A204.1 (cell line): ENCODE results near the gene ATXN10.
"Not testable (repeated sequence)": the region's sequence is repeated elsewhere in the genome, so short reads cannot be mapped to it uniquely, and the experiment has no call there.

ENCODE experiments used
- FAIRE-seq: peaks from 2 replicates; lab custom pipeline; 2012; peaks lifted over from hg19 to GRCh38; lab: Jason Lieb, UNC

The ATXN10 gene

DNA sequence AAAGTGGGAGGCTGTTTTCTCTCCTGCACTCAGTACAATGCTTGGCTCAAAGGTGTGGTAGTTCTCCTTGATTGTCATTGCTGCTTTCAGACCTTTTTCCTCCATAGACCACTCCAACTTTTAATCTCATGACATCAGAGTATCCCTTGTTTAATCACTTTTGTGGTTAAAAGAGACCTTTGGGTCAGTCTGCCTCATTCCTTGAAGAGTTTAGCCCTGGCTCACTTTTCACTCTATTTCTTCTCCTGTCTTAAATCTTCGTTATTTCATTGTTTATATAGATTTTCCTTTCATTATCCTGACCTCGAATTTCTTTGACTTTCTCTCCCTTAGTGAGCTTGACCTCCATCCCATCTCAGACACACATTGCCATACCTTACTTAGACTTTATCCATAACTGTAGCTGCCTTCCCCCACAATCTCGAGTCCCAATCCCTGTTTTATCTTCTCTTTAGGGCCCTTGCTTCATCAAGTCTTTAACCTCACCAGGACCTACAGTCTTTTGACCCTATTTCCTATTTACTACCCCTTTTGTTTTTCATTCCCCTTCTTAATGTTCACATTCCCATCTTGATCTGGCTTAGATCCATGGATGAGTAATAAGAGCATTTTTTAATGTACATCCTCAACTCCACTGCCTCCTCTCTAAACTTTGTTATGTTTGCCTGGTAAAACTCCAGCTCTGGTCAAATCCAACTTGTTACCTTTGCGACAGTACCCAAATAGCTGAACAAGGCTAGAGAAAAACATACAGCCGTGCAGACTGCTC is 9.5 kb downstream of the ATXN10 start:
- FAIRE-seq, result no peak

DNA sequence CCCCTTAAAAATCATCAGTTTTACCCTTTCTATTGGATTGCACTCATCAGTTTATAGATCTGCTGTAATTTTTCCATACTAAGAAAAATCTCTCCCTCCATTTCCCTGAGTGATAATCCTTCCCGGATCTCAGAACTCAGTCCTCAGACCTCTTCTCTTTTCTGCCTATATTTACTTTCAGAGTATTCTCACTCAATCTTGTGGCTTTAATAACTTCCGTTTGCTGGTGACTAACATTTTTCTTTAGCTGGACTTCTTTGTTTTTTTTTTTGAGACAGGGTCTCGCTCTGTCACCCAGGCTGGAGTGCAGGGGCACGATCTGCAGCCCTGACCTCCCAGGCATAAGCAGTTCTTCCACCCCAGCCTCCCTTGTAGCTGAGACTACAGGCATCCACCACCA is 10.4 kb downstream of the ATXN10 start:
- FAIRE-seq, result no peak

DNA sequence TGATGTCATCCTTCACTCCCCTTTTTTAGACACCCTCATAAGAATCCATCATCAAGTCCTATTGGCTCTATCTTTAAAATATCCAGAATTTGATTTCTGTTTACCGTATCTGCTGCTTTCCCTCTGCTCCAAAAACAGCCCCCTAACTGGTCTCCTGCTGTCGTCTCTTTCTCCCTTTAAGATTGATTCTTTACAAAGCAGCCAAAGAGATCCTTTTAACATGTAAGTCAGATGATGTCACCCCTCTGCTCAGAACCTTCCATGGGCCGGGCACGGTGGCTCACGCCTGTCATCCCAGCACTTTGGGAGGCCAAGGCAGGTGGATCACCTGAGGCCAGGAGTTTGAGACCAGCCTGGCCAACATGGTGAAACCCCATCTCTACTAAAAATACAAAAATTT is 11.1 kb downstream of the ATXN10 start:
- not testable (repeated sequence) for FAIRE-seq

DNA sequence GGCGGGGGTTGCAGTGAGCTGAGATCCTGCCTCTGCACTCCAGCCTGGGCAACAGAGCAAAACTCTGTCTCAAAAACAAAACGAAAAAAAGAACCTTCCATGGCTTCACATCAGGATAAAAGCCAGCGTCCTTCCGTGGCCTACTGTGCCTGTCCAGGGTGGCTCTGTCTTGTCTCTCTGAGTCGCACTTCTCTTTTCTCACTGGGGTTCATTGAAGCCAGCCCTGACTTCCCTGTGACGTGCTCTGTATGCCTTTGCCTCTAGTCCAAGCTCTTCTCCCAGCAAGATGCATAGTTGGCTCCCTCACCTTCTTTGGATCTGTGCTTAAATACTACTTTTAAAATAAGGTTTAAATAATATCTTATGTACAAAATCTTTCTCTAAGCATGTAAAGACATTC is 11.6 kb downstream of the ATXN10 start:
- FAIRE-seq, result no peak

DNA sequence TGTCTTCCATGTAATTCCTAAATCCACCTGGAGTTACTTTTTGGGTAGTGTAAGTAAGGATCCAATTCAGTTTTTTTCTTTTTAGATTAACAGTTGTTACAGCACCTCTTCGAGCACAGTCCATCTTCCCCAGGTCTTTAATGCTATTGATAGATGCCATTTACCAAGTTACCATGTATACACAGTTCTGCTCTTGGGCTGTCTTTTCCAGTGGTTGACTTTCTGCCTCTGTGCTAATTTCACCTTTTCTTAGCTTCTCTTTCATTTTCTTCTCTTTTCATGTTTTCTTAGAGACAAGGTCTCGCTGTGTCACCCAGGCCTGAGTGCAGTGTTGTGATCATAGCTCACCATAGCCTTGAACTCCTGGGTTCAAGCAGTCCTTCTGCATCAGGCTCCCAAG is 12.0 kb downstream of the ATXN10 start:
- no peak for FAIRE-seq

DNA sequence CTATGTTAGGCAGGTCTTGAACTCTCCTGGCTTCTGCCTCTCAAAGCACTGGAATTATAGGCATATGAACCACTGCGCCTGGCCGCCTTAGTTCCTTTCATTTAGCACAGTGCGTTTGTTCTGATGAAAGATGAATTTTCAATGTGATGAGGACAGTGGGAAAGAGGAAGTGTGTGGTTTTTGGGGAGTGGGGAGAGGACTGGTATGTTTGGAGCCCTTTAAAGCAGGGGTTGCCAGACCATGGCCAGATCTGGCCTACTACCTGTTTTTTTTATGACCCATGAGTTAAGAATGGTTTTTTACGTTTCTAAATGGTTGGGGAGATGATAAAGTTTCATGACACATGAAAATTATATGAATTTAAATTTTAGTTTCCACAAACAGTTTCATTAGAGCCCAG is 12.5 kb downstream of the ATXN10 start:
- no peak for FAIRE-seq

DNA sequence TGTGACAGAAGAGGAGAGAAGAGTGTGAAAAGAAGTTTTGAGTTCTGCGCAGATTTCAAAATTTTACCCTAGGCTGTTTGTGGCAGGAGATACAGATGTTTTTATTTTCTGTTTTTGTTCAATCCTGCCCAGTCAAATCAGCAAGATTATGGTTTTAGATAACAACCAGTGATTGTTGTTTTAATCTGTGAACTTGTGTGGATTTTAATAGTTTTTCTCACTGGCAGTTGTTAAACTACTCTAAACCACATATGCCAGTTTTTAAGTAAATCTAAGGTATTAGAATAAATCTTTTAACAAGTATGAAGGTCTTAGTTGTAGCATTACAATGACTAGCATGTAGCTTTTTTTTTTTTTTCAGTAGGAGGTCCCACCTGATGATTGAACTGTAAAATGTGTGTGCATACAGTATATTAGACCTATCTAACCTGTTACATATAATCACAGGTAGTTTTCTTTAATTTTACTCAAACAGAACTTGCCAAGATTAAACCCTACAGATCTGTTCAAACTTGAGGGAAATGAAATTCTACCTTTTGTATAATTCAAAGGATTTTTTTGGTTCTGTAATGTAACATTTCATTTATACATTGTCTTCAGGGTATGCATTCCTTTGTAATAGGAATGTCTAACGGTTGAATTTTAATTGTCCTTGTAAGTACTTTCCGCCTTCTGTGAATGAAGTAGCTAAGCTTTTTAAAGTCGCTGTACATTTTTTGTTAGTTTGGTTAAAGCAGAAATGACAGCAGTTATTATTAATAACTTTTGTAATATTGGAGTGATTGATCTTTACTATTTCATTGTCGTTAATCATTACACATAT is 13.3 kb downstream of the ATXN10 start:
- FAIRE-seq, result no peak

DNA sequence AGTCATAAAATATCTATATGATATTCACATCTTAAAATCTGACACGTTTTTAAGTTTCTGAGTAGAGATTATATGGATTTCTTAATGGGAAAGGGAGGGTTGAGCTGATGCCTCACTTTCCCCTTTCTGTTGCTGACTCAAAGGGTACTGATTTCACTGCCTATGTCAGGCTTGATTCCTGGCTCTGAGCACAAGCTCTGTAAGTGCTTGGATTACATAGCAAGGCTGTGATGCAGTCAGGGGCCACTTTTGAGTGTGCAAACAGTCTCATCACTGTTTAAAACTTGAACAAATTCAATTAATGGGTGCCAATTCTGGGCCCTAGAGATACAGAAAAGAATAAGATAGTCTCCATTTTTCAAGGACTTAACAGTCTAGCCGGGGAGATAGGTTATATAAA is 14.4 kb downstream of the ATXN10 start:
- no peak for FAIRE-seq

DNA sequence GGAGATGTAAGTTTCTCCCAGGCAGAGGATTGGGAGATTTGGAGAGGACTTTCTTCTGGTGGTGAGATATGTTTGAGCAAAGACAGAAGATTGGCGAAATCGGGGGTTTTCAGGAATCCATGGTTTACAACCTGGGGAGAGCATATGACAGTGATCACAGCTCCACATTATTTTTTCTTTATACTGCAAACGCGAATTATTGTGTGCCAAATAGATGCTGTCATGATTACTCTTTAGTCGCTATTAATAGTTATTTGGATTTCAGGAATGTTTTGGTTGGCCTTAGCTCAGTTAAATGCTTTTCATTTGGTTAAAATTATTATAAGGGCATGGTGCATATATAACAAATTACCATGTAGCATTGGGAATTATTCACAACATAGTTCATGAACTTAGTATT is 15.2 kb downstream of the ATXN10 start:
- FAIRE-seq, result no peak

DNA sequence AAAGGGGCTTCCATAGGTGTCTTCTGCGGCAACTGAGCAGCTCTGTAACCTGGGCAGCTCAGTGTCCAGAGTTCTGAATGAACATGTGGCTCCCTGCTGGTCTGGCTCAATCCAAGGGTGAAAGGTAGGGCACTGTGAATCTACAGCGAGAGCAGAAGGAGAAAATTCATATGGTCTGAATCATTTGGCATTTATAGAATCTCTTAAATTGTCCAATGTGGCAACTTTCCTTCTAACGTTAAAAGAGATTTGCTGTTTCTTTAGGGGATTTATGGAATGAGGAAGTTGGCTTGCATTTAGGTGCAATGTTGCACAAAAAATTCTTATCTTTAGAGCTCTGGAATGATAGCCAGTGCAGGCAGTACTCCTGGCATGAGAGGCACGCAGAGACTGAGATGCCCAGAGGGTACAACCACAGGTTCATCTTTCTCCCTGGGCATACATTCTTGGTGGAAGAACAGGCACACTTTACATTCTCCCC is 17.0 kb downstream of the ATXN10 start:
- no peak for FAIRE-seq

DNA sequence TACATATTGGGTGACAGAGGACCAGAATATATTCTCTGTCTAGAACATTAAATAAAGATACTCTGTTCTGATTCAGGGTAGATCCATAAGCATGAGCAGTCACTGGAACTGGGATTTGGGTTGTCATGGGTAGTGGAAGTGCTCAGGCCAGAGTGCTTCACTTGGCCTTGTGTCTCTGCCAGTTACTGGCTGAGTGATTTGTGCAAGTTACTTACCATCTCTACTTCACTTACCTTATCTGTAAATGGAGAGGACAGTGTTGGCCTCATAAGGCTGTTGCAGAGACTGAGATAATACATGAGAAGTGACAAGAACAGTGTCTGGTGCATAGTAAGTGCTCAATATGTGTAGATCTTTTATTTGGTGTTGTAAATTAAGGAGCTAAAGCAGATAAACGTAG is 17.6 kb downstream of the ATXN10 start:
- FAIRE-seq, result no peak

DNA sequence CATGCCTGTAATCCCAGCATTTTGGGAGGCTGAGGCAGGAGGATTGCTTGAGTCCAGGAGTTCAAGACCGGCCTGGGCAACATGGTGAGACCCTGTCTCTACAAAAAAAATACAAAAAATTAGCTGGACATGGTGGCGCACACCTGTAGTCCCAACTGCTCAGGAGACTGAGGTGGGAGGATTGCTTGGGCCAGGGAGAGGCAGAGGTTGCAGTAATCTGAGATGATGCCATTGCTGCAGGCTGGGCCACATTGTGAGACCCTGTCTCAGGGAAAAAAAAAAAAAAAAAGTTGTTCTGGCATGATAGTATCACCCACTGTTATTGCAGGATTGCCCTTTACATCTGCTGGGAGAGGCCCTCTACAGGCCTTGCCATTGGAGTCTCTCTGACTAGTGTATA is 18.4 kb downstream of the ATXN10 start:
- no peak for FAIRE-seq

DNA sequence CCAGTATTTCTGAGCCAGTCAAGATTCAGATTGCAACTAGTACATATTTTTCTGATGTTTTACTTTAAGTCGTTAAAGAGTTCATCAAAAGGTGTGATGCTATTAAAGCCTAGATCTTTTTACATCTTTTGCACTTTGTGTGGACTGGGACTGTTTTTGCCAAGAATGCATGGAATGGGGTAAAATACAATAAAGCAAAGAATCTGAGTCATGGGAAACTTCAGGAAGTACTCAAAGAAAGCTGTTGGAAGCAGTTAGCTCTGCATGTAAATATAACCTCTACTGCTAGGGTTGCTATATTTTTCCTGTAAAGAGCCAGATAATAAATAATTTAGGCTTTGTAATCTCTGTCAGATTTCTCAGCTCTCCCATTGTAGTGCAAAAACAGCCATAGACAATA is 20.9 kb downstream of the ATXN10 start:
- no peak for FAIRE-seq

DNA sequence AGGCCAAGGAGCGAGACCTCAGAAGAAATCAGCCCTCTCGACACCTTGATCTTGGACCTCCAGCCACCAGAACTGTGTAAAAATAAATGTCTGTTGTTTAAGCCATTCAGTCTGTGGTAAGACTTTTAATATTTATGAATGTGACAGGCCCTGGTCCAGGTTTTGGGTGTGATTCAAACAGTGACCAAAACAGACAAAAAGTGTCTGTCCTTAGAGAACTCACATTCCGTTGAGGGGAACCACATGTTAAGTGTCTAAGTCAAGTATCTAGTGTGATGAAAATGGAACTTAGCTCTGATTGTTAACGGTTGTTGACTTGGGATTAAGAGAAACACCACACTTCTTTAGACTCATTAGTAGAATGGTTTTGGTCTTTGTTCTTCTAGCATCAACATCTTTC is 22.2 kb downstream of the ATXN10 start:
- no peak for FAIRE-seq

DNA sequence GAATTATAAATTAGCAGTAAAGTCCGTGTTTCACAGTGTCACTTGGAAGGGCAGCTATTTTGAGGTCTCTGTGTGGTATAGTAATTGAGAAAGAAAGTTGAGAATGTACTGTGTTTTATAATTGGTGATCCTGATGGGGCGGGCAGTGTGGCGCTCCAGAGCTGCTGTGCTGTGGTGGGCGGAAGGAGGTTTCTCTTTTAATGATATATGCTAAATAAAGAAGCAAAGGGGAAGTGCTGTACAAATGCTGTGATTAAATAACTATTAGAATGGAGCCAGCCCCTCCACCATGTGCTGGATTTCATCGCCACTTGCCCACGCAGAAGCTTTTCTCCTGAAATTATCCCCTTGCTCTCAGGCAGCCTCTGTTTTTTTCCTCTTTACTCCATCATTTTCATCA is 24.6 kb downstream of the ATXN10 start:
- no peak for FAIRE-seq

DNA sequence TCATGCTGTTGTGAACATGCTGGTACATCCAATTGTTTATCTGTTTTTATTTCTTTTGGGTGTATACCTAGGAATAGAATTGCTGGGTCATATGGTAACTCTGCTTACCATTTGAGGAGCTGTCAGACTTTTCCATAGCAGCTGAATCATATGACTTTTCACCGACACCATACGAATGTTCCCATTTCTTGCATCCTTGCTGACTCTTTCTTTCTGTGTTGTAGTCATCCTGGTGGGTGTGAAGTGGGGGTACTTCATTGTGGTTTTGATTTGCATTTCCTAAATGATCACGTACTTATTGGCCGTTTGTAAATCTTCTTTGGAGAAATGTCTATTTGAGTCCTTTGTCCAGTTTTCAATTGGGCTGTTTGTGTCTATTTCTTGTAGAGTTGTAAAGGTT is 26.5 kb downstream of the ATXN10 start:
- no peak for FAIRE-seq

DNA sequence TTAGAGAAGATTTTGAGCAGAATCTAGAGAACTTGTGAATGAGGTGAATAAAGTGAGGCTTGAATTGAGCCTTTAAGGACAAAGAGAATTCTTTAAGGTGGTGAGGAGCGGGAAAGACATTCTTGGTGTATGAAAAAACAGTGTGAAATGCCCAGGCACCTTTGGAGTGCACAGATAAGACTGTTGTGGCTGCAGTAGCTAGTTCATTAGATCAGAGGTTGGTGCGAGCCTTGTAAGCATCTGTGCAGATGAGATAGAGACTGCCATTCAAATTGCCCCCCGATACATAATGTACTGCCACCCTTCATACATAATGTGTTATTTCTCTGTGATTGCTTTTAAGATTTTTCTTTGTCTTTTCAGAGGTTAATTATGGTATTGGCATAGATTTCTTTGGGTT is 31.3 kb downstream of the ATXN10 start:
- no peak for FAIRE-seq

DNA sequence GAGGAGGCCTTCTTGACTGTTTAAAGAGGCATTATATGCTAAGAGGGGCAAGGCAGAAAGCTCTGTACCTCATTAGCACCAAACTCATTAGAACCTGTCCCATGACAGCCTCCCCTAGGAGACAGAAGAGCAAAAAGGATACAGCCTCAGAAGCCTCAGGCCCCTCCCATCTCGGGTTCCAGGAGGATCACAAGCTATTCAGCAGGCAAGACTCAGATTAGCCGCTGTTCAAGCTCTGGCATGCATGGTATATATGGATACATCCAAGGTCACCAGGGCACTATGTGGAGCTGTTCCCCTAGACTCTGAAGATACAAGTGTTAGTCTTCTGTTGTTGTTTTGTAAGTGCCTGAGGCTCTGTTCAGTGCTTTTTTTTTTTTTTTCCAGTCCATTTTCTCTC is 32.1 kb downstream of the ATXN10 start:
- no peak for FAIRE-seq

DNA sequence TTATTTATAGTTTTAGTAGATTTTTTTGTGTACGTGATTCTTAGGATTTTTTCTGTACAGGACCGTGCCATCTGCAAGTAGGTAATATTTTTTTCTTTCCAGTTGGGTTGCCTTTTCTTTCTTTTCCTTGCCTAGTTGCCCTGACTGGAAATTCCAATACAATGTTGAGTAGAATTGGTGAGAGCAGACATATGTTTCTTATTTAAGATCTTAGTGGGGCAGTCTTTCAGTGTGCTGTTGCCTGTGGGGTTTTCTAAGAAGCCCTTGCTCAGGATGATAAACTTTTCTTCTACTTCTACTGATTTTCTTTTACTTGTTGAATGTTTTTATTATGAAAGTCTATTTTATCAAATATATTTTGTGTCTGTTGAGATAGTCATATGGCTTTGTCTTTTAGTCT is 33.0 kb downstream of the ATXN10 start:
- FAIRE-seq, result peak; percentile 41

DNA sequence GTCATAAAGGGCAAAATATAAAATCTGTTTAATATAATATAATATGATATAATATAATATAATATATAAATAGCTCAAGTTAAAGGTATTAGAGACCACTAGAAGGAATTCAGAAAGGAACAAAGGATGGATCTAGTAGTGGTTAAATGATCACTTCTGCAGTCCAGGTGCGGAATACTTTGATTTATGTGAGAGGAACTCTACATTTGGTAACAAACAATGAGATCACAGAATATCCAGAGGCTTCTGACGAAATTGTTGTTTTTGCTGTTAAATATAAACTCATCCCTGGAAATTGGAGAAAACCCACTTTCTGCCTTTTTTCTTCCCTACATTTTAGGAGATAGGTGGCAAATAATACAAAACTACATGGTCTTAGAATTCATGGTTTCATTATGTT is 36.0 kb downstream of the ATXN10 start:
- no peak for FAIRE-seq

DNA sequence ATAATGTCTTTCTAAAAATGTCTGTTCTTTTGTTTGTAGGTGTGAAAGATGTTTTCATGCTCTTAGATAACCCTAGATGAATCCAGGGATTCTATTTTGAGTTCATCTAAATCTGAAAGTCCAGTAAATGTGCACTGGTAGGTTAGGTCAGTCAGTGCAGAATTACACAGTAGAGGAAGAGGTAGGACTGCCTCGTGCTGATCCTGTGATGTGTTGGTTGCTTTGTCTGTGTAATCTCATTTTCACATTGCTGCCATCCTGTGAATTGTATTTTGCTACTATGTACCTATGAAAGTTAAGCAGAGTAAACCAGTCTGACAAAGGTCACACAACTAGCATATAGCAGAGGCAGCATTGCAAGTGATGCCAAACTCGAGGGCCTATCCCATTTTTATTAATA is 36.5 kb downstream of the ATXN10 start:
- FAIRE-seq, result no peak

DNA sequence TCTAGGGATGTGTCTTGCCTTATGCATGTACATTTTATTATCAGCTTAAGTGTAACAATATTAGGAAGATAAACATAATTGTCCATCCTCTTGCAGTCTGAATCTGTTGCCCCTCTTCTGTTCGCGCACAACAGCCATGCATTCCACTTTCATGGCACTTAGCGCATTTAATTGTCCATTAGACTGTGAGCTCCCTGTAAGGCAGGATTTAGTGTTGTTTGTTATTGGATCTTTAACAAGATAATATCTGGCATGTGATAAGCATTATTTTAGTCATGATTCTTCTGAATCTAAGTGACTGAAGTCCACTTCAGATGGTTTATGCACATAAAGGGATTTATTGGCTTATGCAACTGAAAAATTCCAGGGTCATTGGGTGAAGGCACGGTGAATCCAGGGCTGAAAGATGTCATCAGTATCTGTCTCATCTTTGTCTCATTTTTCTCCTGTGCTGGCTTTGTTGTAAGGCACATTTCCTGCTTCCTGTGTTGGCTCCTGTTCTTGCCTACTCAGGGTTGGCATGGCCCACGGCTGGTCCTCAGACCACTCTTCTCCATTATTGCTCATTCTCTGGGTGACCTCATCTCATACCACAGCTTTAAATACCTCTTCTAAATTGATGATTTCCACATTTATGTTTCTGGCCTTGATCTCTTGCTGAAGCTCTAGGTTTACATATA is 37.6 kb downstream of the ATXN10 start:
- FAIRE-seq, result no peak

DNA sequence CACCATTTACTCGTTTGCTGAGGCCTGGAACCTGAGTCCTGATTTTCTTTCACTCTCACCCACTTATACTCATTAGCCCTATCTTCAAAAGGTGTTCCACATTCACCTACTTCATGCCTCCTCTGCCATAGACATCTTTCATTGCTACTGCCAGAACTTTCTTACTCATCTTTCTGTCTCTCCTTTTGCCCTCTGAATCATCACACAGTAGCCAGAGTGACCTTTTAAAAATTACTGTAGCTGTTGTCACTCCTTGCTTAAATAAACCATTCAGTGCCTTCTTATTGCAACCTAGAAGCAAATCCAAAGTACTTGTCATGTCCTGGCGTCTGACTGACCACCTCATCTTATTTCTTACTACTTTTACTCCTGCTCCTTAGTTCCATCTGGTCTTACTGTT is 38.2 kb downstream of the ATXN10 start:
- FAIRE-seq, result no peak
